H1 (cell line): Measurements from ENCODE around the gene FANCI. TPM values are rescaled to one million over a fixed set of nuclear protein-coding genes. Genes with fewer than 3 reads are reported as not detected.

ENCODE experiments used
- microRNA-seq, 2 experiments: library from miRNA; unstranded; fragments of <30 nt; microRNA quantifications; one replicate each; pipeline versions ENCODE4 to v1.2.0, GENCODE V29; 2016 to 2020; ENCODE audit warnings: borderline microRNAs expressed in 2 of 2, borderline number of aligned reads in 2 of 2, borderline replicate concordance in 1 of 2
- polyA plus RNA-seq, 7 experiments: library from polyadenylated mRNA; depleted of rRNA in 3 of 7; stranded (reverse) in 5 of 7; unstranded in 2 of 7; fragments of >200 nt in 5 of 7; fragments of 200-250 nt in 2 of 7; gene quantifications; 1 replicate in 5 of 7; 2 replicates in 1 of 7; 4 replicates in 1 of 7; pipeline versions ENCODE4 v1.2.1 to v1.2.3, GENCODE V29; 2011 to 2013; ENCODE audit warnings: missing spikeins in 2 of 7, mixed read lengths in 2 of 7
- small RNA-seq: library from polyadenylated mRNA; stranded (forward); fragments of <200 nt; extraction: miRNeasy Mini kit (QIAGEN cat#:217004); gene quantifications from one replicate; pipeline ENCODE3, GENCODE V24; 2013; ENCODE audit not compliant: insufficient read depth
- total RNA-seq: library from RNA; stranded (reverse); fragmentation: NEBNext Ultra II Directional; extraction: Animal tissue kit (Norgen Biotek cat#: 25700); gene quantifications from 2 replicates; pipeline ENCODE4 v1.2.1, GENCODE V29; 2021

Gene FANCI
- total and polyA plus RNA-seq, 2 of the 8 experiments (the other 6 are each of a cell fraction or from before 2014, with no cell fraction given): 37.8 to 115 TPM

Small RNAs within 50 kb of the gene (microRNA-seq; reads per million reads assigned to microRNA genes)
- 0 to 0.41 reads per million in 2 experiments for gene MIR6766

Small RNAs within 50 kb of the gene (small RNA-seq; reads per million reads assigned to genes)
- not detected for gene MIR6766

Other genes starting within 250 kb of the FANCI start
- 23.7 and 27.6 TPM in 2 replicates for gene ABHD2, start 155.5 kb upstream of the FANCI start, total RNA-seq
- gene ABHD2, start 155.5 kb upstream of the FANCI start, polyA plus RNA-seq (2011; rRNA removed): 9.1 and 9.7 TPM in 2 replicates
- gene RLBP1, start 22.4 kb upstream of the FANCI start, total RNA-seq: not detected in 2 replicates
- gene RLBP1, start 22.4 kb upstream of the FANCI start, polyA plus RNA-seq (2011; rRNA removed): 0.05 TPM in 2 replicates
- gene POLG, start 90.8 kb downstream of the FANCI start, total RNA-seq: 52.3 and 53.4 TPM in 2 replicates
- 14.8 and 27.1 TPM in 2 replicates for gene POLG, start 90.8 kb downstream of the FANCI start, polyA plus RNA-seq (2011; rRNA removed)